HG03457 (cell line): ENCODE measurements around the gene CA5A.
"Not testable (repeated sequence)": the region's sequence is repeated elsewhere in the genome, so short reads cannot be mapped to it uniquely, and the experiment has no call there.

ENCODE experiments used
- ATAC-seq: cut with Tn5 transposase; IDR thresholded peaks from one replicate; pipeline ENCODE4 v1.9.1; 2021; ENCODE audit warnings: moderate number of reproducible peaks; ENCODE audit not compliant: unreplicated experiment

Gene CA5A

DNA sequence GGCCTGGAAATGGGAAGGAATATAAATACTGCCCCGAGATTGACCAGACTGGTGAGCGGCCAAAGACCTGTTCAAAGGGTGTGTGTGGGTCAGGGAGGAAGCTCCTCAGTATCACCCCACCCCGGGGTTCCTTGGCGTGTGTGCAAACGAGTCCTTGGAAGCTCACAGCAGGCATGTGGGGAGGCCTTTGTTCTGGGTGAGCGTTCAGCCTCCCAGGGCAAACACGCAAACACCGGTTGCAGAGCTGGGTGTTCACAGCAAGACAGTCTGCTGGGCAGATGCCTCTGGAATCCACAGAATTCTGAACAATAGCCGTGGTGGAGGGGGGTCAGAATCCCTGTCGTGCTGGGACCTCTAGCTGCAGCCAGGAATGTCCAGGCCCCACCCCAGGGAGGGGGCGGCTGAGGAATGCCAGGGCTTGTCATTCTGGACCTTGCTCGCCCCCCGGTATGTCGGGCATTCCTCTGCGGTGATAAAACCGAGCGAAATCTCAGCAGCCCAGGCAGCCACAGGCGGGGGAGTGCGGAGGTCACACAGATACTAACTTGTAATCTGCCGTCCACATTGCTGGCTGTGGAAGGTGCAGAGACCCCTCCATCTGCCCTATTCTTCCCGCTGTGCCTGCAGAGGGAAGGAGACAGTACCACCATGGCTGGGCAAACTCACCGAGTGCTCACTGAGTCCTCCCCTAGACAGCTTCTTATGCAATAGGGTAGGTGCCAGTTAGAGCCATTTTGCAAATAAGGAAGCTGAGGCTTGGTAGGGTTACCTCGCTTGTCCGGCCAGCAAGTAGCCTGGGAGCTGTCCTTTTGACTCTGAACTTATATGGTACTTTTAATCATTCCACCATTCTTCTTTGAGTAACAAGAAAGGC is 65.7 kb downstream of the CA5A start:
- ATAC-seq, result not testable (repeated sequence)

DNA sequence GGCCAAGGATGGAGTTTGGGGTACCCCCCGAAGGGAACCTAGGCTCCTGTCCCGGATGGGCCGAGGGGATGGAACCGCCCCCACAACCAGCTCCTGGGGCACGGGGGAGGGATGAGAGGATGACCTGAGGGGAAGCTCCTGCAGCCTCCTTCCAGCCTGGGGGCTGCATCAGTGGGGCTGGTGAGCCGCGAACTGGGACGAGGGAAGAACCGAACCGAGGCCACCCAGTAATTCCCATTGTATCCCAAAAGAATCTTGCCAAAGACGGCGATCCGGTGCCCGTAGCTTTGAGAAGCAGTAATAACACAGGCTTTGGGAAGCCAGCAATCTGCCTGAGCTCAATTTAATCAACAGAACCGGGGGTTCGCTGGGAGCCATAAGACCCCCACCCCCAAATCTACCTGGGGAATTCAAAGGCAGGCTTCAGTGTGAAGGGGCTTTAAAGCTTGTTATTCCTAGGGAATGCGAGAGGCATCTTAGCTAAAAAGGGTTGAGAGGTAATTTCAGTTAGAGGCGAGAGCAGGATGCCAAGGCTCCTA is 66.4 kb downstream of the CA5A start:
- ATAC-seq, result not testable (repeated sequence)

DNA sequence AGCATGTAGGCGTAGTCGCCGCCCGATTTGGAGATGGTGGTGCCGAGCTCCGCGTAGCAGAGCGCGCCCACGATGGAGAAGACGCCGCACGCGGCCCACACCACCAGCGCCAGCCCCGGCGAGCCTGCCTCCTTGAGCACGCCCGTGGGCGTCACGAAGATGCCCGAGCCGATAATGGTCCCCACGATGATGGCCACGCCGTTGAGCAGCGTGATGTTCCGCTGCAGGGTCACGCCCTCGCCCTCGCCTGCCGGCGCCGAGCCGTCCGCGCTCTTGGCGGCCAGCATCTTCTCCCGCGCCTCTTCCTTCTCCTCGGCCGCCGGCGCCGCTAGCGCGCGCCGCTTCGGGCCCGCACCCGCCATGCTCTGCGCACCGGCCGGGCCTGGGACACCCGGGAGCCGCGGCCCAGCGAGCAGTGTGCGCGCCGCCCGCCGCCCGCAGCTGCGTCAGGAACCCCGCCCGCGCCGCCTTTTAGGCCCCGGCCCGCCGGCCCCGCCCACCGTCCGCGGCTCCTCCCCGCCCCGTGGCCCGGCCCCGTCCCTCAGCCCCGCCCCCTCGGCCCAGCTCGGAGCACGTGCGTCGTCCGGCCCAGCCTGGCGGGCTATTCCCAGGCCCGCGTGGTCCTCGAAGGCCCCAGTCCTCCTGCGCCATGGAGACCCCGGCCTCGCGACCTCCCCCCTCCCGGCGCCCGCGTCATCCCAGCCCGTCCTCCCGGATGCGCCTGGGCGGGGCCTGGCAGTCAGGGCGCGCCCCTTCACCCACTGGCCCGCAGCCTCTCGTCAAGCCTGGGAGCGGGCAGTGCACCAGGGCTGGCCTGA is 67.1 kb downstream of the CA5A start, which contains the start of gene SLC7A5:
Gene SLC7A5 (minus strand): TSS at position 447 of the 818 bp plus-strand sequence. CDS start 85 bp downstream, at position 362.
- peak; percentile 39 for ATAC-seq

DNA sequence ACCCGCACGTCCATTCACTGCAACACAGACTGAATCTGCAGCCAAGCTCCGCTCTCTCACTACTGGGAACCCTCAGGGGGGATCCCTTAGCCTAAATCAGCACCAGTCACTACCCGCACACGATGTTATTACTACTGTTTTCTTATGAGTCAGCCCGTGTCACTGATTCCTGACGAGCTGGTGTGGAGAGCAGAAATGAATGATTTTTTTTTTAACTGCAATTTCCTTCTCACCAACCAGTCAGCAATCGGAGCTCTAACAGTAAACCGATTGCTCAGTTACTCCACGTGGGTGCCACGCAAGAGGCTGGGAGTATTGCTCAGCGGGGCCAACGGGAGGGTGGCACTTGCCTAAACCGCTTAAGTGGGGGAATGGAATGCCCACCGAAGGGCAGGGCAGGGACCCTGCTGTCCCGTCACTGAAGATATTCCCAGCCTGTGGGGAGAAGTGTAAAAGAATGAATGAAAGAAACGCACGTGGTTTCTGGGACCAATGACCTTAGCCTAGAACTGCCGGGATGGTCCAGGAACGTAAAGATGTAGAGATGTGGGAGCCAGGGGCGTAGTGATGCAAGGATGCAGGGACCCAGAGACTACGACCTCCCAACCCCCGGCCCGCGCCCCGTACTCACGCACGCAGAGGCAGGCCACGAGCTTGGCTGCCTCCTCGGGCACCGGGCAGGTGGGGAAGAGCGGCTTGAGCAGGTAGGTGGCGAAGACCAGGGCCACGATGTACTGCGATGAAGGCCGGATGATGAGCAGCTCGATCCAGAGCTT is 67.9 kb downstream of the CA5A start:
- ATAC-seq, result peak; percentile 17

DNA sequence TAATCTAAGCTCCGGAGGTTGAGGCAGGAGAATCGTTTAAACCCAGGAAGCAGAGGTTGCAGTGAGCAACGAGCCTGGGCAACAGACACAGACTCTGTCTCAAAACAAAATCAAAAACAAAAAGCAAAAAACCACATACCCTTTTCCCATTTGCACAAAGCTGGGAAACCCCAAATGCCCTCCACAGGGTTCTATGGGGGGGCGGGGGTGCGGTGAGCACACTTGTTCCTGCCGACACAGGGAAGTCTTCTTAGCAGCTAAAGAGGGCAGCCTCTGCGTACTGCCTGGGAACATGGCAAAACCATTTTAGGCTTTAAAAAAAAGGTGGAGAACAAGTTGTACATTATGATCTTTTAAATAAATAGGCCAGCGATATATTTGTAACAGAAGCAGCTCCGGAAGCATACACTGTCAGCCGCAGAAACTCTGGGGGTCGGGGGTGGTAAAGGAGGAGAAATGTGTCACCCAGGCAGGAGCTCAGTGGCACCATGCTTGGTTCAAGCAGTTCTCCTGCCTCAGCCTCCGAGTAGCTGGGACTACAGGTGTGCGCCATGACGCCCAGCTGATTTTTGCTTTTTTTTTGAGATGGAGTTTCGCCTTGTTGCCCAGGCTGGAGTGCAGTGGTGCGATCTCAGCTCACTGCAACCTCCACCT is 70.3 kb downstream of the CA5A start:
- ATAC-seq, result not testable (repeated sequence)

DNA sequence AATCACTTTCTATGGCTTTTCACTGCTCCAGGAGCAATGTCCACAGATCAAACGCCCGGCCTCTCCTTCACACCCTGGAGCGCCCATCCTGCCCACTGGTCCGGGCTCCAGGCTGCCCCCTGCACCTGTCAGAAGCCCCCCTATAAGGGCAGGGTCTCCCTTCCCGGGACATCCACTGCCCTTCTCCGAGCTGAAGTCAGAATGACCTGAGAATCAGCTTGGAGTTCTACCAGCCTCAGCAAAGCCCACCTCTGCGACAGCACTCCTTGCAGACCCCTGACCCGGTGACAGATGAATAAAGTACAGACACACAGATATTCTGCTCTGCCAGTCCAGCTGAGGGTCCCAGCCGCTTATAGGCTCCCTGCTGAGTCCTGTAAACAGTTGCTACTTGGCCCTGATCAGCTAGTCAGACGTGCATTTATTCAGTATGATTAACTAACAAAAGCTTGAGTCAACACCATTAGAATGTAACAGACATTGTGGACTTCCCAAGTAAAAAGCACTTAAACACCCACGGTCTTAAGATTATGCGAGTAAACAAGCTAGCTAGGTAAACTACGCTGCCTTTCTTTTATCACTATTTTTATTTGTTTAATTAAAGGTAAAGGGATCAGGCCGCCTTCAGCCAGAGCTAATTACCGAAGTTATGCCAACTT is 71.9 kb downstream of the CA5A start:
- ATAC-seq, result no peak

DNA sequence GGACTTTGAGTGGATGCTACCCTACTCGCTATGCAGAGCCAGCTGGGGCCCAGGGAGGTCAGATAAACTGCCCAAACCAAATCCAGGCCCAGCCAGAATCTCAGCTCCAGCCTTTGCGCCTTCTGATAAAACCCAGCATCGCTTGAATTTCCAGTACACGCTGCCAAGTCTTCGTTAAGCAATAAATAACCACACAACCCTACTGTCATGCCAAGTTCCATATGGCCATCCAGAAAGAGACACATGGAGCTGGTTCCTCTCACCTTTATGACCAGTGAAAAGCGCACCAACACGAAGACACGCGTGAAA is 73.0 kb downstream of the CA5A start:
- not testable (repeated sequence) for ATAC-seq

DNA sequence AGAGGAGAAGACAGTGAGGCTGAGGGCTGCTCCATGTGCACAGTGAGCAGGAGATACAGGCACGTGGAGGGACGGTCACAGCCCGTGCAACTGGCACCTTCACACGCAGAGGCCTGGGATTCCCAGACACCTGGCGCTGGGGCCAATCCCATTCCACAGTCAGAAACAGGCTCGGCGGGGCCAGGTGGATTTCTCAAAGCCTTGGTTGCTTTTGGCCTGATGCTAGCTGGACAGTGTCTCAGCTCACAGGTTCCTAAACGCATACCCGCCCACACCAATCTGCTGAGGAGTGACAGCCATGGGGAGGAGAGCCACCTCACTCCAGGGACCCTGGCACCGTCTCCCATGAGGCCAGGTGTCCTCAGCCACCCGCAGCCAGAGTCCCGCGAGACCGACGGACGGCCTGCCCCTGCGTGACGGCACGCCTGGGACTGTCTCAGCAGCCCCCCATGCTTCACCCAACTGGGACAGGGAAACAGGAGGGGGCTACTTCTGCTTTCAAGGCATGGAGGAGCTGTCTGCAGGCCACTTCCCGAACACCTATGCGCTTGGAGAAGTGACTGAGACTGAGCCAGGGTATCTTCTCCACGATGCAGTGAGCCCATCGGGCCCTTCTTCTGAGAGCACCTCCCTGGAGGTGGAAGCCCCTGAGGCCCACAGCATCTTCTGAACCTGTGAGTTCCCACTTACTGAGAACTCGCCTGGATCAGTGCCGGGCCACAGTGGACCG is 73.6 kb downstream of the CA5A start:
- ATAC-seq, result not testable (repeated sequence)

DNA sequence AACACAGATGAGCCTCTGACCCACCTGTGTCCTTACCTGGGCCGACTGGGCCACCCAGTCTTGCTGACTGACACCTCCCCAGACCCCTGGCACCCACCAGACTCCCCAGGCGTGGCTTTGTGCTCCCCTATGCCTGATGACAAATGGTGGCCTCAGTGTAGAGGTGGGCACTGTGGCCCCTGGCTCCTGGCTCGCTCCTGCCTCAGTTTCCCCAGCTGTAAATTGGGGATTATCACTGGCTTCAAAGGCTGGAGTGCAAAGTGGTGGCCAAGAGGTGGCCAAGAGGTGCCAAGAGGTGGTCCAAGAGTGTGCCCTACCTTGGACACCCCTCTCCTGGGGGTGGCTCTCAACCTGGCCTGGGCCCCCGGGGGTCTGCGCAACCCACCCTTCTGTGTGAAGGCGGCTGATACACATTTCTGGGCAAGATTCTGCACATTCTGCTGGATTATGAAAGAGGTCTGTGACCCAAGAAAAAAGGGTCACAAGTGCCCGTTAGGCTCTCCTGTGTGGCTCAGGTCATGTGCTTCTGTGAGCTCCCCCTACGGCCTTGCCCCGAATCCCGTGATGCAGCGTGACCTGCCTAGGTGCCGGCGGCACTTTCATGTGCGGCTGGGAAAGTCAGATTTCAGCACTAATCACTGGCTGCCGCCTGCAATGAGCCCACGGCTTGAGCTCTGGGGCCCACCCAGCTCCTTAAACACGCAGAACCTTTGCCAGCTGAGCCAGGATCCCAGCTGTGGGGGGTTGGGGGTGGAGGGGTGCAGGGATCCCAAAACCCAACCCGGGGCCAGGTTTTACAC is 74.8 kb downstream of the CA5A start:
- ATAC-seq, result not testable (repeated sequence)

DNA sequence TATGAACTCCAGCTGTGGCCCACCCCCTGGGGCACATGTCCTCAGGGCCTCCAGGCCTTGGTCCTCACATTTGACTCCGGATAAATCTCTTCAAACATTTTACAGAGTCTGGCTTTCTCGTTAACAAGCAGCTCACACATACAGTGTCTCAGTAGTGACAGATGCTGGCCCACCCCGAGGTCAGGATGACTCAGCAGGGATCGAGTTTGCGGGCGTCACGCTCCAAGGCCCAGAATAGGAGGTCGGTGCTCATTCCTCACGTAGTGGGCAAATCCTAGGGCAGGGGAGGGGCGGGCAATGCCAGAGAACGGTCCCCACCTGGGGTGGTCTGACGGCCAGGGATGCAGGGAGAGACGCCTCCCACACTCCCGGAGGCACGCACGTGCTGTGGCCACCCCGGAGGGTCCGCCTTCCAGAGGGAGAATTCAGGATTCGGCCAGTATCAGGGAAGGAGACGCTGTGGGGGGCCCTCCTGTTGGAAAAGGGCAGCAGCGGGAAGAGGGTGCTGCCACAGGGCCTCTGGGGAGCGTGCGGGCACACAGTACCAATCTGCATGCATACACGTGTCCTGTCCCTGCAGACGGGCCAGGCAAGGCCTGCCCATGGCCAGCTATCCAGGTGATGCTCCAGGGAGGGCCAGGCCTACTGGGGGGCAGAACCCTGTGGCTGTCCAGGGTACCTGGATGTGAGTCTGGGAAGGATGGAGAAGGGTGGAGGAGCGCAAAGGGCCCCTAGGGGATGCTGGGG is 75.6 kb downstream of the CA5A start:
- no peak for ATAC-seq

DNA sequence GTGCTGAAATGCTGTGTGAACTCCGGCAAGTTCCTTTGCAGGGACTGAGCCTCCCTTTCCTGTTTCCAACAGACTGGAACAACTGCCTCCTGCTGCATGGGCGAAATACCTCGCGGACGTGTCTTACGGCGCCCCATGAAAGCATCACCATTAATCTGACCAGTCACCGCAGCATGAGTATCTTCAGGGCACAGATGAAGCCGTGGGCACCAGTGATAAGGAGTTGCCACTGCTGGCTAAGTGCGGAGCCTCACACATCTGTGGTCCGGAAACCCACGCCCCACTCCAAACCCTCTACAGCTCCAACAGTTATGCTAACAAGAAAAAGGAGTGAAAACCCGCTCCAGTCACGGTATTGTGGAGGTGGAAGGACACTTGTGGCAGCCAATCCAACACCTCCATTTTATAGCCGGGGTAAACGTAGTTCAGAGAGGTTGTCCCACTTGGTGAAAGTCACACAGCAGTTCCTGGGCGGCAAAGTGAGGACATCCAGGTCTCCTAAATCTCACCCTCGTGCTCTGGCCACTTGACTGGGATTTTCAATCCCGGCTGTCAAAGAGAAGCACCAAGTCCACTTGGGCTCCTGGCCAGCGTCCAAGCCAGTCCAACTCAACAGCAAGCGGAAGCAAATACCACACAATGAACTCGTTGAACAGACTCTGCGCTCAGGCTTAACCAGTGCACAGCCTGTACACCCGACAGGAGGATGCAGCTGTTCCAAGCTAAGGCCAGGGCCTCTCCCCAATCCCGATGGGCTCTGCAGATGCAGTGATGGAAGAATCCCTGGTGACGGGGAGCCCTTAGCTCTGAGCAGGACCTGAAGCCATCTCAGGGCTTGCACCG is 78.0 kb downstream of the CA5A start:
- ATAC-seq, result not testable (repeated sequence)

DNA sequence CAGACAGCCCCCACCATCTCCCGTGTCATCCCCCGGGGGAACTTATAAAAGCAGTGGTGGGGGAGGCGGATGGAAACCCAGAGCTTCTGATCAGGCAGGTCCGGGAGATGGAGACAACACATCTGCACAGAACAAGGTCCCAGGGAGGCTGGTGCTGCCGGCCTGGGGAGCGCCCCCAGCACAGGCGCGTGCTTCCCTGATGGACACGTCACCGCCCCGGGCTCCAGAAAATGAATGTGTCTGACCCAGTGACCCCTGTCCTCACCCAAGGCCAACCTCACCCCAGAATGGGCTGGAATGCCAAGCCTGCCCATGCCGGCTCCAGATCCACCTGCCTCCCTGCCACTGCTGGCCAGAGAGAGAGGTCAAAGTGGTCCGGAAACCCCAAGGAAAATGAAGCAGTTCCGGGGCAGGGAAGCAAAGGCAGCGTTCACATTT is 79.5 kb downstream of the CA5A start:
- no peak for ATAC-seq

DNA sequence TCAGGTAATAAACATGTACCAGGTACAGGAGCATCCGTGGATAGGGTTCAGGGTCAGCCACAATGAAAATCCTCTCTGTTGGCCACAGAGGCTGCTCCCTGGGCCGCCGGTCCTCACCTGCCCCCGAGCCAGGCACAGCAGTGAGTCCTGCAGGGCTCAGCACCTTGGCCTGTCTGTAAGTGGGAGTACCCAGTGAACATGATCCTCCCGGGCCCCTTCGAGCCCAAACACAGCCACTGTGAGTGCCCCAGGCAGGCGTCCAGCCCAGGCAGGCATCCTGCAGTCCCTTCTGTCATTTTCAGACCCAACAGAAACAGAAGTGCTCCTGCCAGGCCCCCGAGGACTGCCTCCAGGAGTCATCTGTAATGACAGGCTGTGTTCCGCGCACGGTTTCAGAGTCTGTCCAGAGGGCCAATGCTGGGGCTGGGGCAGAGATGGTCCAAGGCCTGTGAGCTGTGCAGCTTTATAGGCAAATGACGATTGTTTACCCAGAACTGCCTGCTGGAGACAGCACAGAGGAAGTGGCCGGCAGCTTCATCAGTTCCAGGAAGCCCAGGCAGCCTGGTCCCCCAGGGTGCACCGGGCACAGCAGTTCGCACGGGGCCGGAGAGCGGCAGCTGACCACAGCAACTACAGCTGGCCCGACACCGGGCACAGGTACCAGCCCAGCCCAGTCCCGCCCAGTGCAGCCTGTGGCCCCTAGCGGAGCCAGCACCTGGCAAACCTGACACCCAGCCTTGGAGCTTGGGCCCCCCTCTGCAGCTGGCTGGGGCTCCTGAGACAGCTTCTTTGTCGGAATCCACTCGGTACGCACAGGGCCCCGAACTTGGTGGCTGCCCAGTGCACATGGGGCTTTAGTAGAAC is 80.2 kb downstream of the CA5A start:
- no peak for ATAC-seq

DNA sequence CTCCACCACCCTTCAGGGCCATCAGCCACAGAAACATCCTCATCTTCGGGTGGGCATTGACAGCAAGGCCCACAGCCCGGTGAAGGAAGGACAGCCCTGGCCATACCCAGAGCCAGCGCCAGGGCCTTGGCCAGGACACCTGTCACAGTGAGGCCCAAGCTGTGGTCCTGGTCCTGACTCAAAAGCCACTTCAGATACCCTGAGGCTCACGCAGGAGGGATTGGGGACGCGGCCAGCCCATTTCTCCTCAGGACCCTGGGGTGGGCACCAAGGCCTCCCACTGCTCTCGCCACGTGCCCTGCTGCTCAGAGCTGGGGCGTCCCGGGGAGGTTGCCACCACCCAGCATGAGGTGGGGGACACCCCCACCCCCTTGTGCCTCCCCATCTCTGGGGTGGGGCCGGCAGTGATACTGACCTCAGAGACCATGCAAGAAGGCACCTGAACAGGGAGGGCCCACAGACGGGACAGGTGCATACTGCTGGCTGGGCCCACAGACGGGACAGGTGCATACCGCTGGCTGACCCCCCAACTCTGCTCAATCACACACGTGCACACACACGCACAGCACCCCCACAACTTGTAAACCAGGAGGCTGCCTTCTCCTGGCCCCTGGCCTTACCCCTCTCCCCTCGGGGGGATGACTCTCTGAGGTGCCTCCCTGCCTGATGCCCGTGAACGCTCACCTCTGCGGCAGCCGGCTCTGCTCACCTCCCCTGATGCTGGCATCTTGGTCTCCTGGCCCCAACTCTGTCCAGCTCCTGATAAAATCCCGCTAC is 81.2 kb downstream of the CA5A start:
- ATAC-seq, result no peak
